ENCODE measurements around the gene CEPT1.

DNA sequence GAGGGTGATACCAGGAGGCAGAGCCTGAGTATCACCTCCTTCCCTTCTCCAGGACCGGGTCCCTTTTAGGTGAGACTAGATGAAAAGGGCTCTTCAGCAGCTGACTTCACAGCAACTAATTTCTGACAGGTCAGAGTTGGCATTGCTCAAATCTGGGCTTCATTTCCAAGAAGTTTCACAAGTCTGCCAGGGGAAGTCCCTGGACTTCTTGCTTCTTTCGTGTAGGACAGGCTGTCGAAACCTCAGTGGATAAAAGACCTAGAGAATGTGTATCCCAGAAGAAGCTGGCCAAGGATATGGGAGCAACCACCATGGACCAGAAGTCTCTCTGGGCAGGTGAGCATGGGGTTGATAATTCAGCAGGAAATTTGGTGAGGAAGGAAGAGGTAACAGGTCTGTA is 87.4 kb downstream of the CEPT1 start, which contains the start of gene CHI3L2:
- TF ChIP-seq EZH2 (IDR thresholded peaks at IDR 0.05; ENCODE audit: low read depth, low read length, severe bottlenecking) (no peak), TAF1 (IDR thresholded peaks at IDR 0.05; ENCODE audit: low read depth, low read length) (no peak), ZNF274 (IDR thresholded peaks at IDR 0.05; ENCODE audit: borderline replicate concordance, extremely low read depth, low read length) (no peak), EP300 (IDR thresholded peaks at IDR 0.05; ENCODE audit: borderline replicate concordance in 1 of 2, low read depth in 2 of 2, low read length in 2 of 2) (no peak), RAD21 (IDR thresholded peaks at IDR 0.05 in 1 of 2, conservative IDR thresholded peaks at IDR 0.05 in 1 of 2; ENCODE audit: low read depth in 2 of 2, low read length in 2 of 2) (no peak), RBBP5 (IDR thresholded peaks at IDR 0.05; ENCODE audit: borderline replicate concordance, low read depth, low read length) (no peak), POLR2A (IDR thresholded peaks at IDR 0.05; ENCODE audit: control extremely low read depth in 1 of 2, low read depth in 2 of 2, low read length in 2 of 2) (no peak)
- TF ChIP-seq, protein P1, sequence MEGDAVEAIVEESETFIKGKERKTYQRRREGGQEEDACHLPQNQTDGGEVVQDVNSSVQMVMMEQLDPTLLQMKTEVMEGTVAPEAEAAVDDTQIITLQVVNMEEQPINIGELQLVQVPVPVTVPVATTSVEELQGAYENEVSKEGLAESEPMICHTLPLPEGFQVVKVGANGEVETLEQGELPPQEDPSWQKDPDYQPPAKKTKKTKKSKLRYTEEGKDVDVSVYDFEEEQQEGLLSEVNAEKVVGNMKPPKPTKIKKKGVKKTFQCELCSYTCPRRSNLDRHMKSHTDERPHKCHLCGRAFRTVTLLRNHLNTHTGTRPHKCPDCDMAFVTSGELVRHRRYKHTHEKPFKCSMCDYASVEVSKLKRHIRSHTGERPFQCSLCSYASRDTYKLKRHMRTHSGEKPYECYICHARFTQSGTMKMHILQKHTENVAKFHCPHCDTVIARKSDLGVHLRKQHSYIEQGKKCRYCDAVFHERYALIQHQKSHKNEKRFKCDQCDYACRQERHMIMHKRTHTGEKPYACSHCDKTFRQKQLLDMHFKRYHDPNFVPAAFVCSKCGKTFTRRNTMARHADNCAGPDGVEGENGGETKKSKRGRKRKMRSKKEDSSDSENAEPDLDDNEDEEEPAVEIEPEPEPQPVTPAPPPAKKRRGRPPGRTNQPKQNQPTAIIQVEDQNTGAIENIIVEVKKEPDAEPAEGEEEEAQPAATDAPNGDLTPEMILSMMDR (IDR thresholded peaks at IDR 0.05; ENCODE audit: control extremely low read depth in 1 of 3, insufficient read depth in 1 of 3, low read depth in 1 of 3, low read length in 3 of 3), result no peak
